ENCODE results near the gene ABCG4.

ABCG4 gene

GRCh38 chr11:119207415-119207960, 58.6 kb downstream of the ABCG4 start:
- no peak for DNase-seq (ENCODE audit: low spot score)

GRCh38 chr11:119209186-119209585, 60.3 kb downstream of the ABCG4 start:
- DNase-seq (ENCODE audit: low spot score), result no peak

GRCh38 chr11:119210050-119210449, 61.2 kb downstream of the ABCG4 start:
- no peak for DNase-seq (ENCODE audit: low spot score)
